COLO668 (cell line): Measurements from ENCODE around the gene EPAS1.
"Not testable (repeated sequence)": the region's sequence is repeated elsewhere in the genome, so short reads cannot be mapped to it uniquely, and the experiment has no call there.

Source experiments
- DNase-seq: peaks from one replicate; lab custom pipeline; 2025; ENCODE audit not compliant: unreplicated experiment; lab: John Stamatoyannopoulos, UW

The EPAS1 gene

GRCh38 chr2:46394649-46395510 is 97.7 kb downstream of the EPAS1 start:
- DNase-seq, result no peak

GRCh38 chr2:46395730-46396129 is 98.5 kb downstream of the EPAS1 start:
- not testable (repeated sequence) for DNase-seq

GRCh38 chr2:46400016-46400415 is 102.8 kb downstream of the EPAS1 start:
- DNase-seq, result no peak

- DNase-seq, result no peak
Measured at GRCh38 chr2:46402874-46403273, 105.7 kb downstream of the EPAS1 start.

- no peak for DNase-seq
Measured at GRCh38 chr2:46404181-46404759, 107.1 kb downstream of the EPAS1 start.

- DNase-seq, result no peak
Measured at GRCh38 chr2:46407852-46408455, 110.7 kb downstream of the EPAS1 start.

GRCh38 chr2:46409756-46410155 is 112.5 kb downstream of the EPAS1 start:
- DNase-seq, result no peak

GRCh38 chr2:46410273-46411244 is 113.4 kb downstream of the EPAS1 start:
- no peak for DNase-seq

GRCh38 chr2:46411245-46411641 is 114.0 kb downstream of the EPAS1 start:
- DNase-seq, result no peak

GRCh38 chr2:46411985-46412384 is 114.8 kb downstream of the EPAS1 start:
- DNase-seq, result no peak

- DNase-seq, result no peak
Measured at GRCh38 chr2:46413111-46413510, 115.9 kb downstream of the EPAS1 start.

GRCh38 chr2:46413631-46414030 is 116.4 kb downstream of the EPAS1 start:
- DNase-seq, result no peak

GRCh38 chr2:46414701-46415100 is 117.5 kb downstream of the EPAS1 start:
- no peak for DNase-seq

- no peak for DNase-seq
Measured at GRCh38 chr2:46416280-46416679, 119.1 kb downstream of the EPAS1 start.

GRCh38 chr2:46416739-46417403 is 119.7 kb downstream of the EPAS1 start:
- DNase-seq, result no peak

- no peak for DNase-seq
Measured at GRCh38 chr2:46420945-46421344, 123.7 kb downstream of the EPAS1 start.

GRCh38 chr2:46421361-46421760 is 124.2 kb downstream of the EPAS1 start:
- DNase-seq, result no peak

GRCh38 chr2:46422717-46423394 is 125.6 kb downstream of the EPAS1 start:
- DNase-seq, result no peak

GRCh38 chr2:46424937-46425336 is 127.7 kb downstream of the EPAS1 start:
- DNase-seq, result no peak

GRCh38 chr2:46428911-46429436 is 131.8 kb downstream of the EPAS1 start:
- DNase-seq, result no peak
